ENCODE results near the gene POU2AF1.

GRCh38 chr11:111408789-111409727 lies 30.0 kb upstream of the POU2AF1 start:
- TF ChIP-seq GABPA (IDR thresholded peaks at IDR 0.05 in 1 of 2, conservative IDR thresholded peaks at IDR 0.05 in 1 of 2) = no peak
- TF ChIP-seq JUND (IDR thresholded peaks at IDR 0.05) = no peak
- TF ChIP-seq CTCF (IDR thresholded peaks at IDR 0.05; ENCODE audit: low read depth, low read length, missing input control) = no peak
- TF ChIP-seq SP1 (IDR thresholded peaks at IDR 0.05) = no peak
- no peak for TF ChIP-seq EGR1 (IDR thresholded peaks at IDR 0.05; ENCODE audit: low read depth in 2 of 2)
- no peak for TF ChIP-seq TAF1 (conservative IDR thresholded peaks at IDR 0.05)
- no peak for TF ChIP-seq HNF4G (IDR thresholded peaks at IDR 0.05)
- no peak for TF ChIP-seq MAX (IDR thresholded peaks at IDR 0.05)
- TF ChIP-seq ATF3 (IDR thresholded peaks at IDR 0.05) = no peak
- no peak for TF ChIP-seq FOXA2 (IDR thresholded peaks at IDR 0.05)
- TF ChIP-seq REST (IDR thresholded peaks at IDR 0.05) = no peak
- TF ChIP-seq NR2F2 (IDR thresholded peaks at IDR 0.05) = no peak
- no peak for TF ChIP-seq RXRA (IDR thresholded peaks at IDR 0.05)
- no peak for TF ChIP-seq YY1 (IDR thresholded peaks at IDR 0.05)

Data from liver (tissue), 3 donors.